Glutamatergic neuron (in vitro differentiated cells): ENCODE measurements around the gene MYB. TPM values are rescaled to one million over a fixed set of nuclear protein-coding genes. Genes with fewer than 3 reads are reported as not detected.

Experiments used
- DNase-seq: peaks from one replicate; pipeline ENCODE4 v3.0.0; 2022
- H3K27ac Mint-ChIP-seq: one replicate; pipeline ENCODE4 v1.8.0; 2020; ENCODE audit warnings: mild to moderate bottlenecking, mixed read lengths, inconsistent platforms; ENCODE audit not compliant: unreplicated experiment
- H3K27me3 Mint-ChIP-seq: one replicate; pipeline ENCODE4 v1.8.0; 2020; ENCODE audit warnings: mild to moderate bottlenecking, moderate library complexity, mixed read lengths, inconsistent platforms; ENCODE audit not compliant: unreplicated experiment
- H3K36me3 Mint-ChIP-seq: one replicate; pipeline ENCODE4 v1.8.0; 2020; ENCODE audit warnings: mild to moderate bottlenecking, mixed read lengths, inconsistent platforms; ENCODE audit not compliant: unreplicated experiment
- H3K4me1 Mint-ChIP-seq: one replicate; pipeline ENCODE4 v1.8.0; 2020; ENCODE audit warnings: mild to moderate bottlenecking, low read depth, mixed read lengths, inconsistent platforms; ENCODE audit not compliant: unreplicated experiment
- H3K4me3 Mint-ChIP-seq: one replicate; pipeline ENCODE4 v1.8.0; 2020; ENCODE audit warnings: mild to moderate bottlenecking, mixed read lengths, inconsistent platforms; ENCODE audit not compliant: unreplicated experiment
- H3K9me3 Mint-ChIP-seq: one replicate; pipeline ENCODE4 v1.8.0; 2020; ENCODE audit warnings: mild to moderate bottlenecking, moderate library complexity, mixed read lengths, inconsistent platforms; ENCODE audit not compliant: unreplicated experiment
- total RNA-seq: library from RNA; stranded (reverse); fragmentation: NEBNext Ultra II Directional; extraction: Animal tissue kit (Norgen Biotek cat#: 25700); gene quantifications from one replicate; pipeline ENCODE4 v1.2.1, GENCODE V29; 2021; ENCODE audit not compliant: unreplicated experiment
- TF ChIP-seq, protein P1 (sequence below): fragments of 200-600 bp; sonication (generic); IDR thresholded peaks from one replicate; pipeline ENCODE4 v1.5.0; 2021; ENCODE audit not compliant: partially characterized antibody, unreplicated experiment

The MYB gene
- total RNA-seq, 1 donor from 2014 or later = 0.56 TPM

DNA sequence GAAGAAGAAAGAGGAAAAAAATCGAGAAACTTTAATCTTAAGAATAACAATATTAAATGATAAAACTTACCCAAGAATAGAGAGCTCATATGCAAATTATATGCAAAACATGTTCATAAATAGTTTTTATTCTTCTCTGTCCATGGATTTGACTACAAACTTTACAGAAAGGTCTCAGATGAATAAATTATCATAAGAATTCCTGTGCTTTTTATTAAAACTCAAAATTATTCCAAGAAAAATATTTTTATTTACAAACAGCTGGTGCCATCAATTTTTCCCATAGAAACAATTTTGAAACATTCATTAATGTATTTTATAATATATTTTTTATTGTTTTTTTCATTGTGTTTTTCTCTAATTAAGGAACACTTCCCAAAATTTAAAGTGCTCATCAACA, 12.1 kb downstream of the MYB start:
- Mint-ChIP-seq H3K4me3 (no peak overlapping the region), H3K9me3 (no peaks in the 10 kb centered on the region), H3K27me3 (no peaks in the 10 kb centered on the region), H3K27ac (no peak overlapping the region), H3K4me1 (no peaks in the 10 kb centered on the region), H3K36me3 (no peaks in the 10 kb centered on the region)
- DNase-seq = no peak
- TF ChIP-seq, protein P1, sequence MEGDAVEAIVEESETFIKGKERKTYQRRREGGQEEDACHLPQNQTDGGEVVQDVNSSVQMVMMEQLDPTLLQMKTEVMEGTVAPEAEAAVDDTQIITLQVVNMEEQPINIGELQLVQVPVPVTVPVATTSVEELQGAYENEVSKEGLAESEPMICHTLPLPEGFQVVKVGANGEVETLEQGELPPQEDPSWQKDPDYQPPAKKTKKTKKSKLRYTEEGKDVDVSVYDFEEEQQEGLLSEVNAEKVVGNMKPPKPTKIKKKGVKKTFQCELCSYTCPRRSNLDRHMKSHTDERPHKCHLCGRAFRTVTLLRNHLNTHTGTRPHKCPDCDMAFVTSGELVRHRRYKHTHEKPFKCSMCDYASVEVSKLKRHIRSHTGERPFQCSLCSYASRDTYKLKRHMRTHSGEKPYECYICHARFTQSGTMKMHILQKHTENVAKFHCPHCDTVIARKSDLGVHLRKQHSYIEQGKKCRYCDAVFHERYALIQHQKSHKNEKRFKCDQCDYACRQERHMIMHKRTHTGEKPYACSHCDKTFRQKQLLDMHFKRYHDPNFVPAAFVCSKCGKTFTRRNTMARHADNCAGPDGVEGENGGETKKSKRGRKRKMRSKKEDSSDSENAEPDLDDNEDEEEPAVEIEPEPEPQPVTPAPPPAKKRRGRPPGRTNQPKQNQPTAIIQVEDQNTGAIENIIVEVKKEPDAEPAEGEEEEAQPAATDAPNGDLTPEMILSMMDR = no peak

DNA sequence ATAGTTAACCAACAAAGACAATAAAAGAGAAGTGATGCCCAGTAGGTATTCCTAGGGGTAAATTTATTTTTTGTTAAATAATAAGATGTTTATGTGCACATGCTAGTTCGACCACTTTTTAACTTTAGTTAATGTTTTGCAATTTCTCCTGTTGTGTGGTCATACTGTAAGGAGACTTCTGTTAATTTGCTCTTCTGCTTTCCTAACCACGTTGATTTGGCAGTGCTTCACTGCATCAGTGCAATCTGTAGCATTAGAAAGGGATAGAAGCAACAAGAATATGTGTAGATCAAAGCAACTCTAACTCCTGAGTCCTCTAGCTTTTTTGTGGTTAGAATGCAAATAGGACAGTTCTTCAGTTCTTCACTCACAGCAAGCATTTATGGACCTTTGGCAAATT, 13.9 kb downstream of the MYB start:
- Mint-ChIP-seq H3K4me3 (no peak overlapping the region), H3K36me3 (no peaks in the 10 kb centered on the region), H3K9me3 (no peaks in the 10 kb centered on the region), H3K4me1 (no peaks in the 10 kb centered on the region), H3K27ac (no peak overlapping the region), H3K27me3 (no peaks in the 10 kb centered on the region)
- DNase-seq = no peak
- TF ChIP-seq, protein P1 = no peak

DNA sequence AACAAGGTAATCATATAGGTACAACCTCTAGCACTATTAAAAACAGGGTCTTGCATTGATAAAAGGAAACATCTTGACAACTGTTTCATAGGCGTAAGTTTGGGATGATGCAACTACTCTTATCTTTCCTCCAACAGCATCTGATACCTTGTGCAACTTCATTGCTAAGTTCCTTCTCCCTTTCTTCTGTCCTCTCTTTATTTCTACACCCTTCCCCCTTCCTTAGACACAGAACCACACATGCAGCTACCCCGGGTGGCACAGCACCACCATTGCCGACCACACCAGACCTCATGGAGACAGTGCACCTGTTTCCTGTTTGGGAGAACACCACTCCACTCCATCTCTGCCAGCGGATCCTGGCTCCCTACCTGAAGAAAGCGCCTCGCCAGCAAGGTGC, 14.4 kb downstream of the MYB start:
- Mint-ChIP-seq H3K4me1 (no peaks in the 10 kb centered on the region), H3K4me3 (no peak overlapping the region), H3K27ac (no peak overlapping the region), H3K36me3 (no peaks in the 10 kb centered on the region), H3K27me3 (no peaks in the 10 kb centered on the region), H3K9me3 (no peaks in the 10 kb centered on the region)
- TF ChIP-seq, protein P1 = no peak
- no peak for DNase-seq

DNA sequence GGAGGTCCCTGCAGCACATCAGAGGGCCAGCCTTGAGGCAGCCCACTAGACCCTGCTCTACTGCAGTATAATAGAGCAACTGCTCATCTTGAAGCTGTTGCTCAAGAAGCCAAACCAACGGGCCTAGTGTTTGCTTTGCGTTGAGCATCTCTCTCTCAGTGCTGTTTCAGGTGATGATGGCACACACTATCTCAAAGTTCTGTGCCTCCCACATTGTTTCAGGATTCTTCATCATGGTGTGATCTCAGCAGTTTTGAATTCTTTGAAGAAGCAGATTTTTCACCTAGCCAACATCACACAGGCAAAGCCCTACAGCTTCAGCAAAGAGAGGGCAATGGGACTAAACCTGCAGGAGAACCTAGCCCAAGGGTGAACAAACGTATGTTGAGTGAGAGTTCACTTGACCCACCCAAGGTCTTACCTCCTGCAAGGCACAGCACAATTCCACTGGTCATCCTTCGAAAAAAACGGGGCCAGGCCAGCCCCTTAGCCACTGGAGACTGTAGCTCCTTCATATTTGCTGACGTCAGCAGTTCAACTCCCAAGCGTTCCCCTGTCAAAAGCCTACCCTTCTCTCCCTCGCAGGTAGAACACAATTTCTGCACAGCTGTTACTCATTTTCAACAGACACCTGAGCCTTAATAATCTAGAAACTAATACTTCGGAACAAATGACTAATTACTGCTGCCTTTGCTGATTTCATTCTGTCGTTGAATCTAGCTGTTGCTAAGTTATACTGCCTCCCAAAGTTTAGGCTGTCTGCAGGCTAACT, 15.8 kb downstream of the MYB start:
- H3K36me3 Mint-ChIP-seq = no peaks in the 10 kb centered on the region
- no peak overlapping the region for H3K27ac Mint-ChIP-seq
- no peak for DNase-seq
- H3K9me3 Mint-ChIP-seq = no peaks in the 10 kb centered on the region
- H3K27me3 Mint-ChIP-seq = no peaks in the 10 kb centered on the region
- no peak overlapping the region for H3K4me3 Mint-ChIP-seq
- H3K4me1 Mint-ChIP-seq = no peaks in the 10 kb centered on the region
- TF ChIP-seq, protein P1 = no peak

DNA sequence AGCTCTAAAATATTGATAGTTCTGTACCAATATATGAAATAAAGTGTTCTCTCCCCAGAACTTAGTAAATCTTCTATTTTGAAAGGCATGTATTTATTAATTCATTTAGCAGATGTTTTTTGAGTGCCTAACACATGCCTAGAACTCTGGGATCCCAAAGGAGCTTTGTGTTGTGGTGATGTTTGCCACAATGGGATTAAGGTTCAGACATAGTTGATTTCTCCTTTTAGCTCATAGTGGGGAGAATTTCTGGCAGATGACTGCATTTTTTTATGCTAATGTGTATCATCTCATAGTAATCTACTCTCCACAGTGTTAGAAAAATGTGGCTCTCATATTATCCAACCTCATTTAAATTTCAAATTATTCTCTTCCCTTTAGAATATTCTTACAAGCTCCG, 21.7 kb downstream of the MYB start:
- H3K4me3 Mint-ChIP-seq = no peak overlapping the region
- no peaks in the 10 kb centered on the region for H3K27me3 Mint-ChIP-seq
- no peaks in the 10 kb centered on the region for H3K36me3 Mint-ChIP-seq
- H3K27ac Mint-ChIP-seq = no peak overlapping the region
- DNase-seq = no peak
- H3K9me3 Mint-ChIP-seq = no peaks in the 10 kb centered on the region
- TF ChIP-seq, protein P1 = no peak
- no peaks in the 10 kb centered on the region for H3K4me1 Mint-ChIP-seq
